Fibroblast of lung (primary cell): ENCODE results near the gene GFOD2. TPM values are rescaled to one million over a fixed set of nuclear protein-coding genes. Genes with fewer than 3 reads are reported as not detected.

Experiments
- DNase-seq, 2 donors: peaks; one replicate each; pipeline versions ENCODE4 v3.0.0 to v3.0.0-alpha.2; 2010; ENCODE audit warnings: low read depth in 2 of 2
- H2AFZ ChIP-seq: 2 replicates; pipeline ENCODE4 v1.5.1; 2012; ENCODE audit warnings: low read length, control low read depth, inconsistent platforms
- H3K27ac ChIP-seq: 2 replicates; pipeline ENCODE4 v1.5.1; 2011; ENCODE audit warnings: low read length, control low read depth; ENCODE audit not compliant: insufficient read depth
- H3K27me3 ChIP-seq: 2 replicates; pipeline ENCODE4 v1.5.1; 2011; ENCODE audit warnings: mild to moderate bottlenecking, low read length; ENCODE audit not compliant: control insufficient read depth, insufficient read depth
- H3K36me3 ChIP-seq: 2 replicates; pipeline ENCODE4 v1.5.1; 2011; ENCODE audit warnings: low read length; ENCODE audit not compliant: control insufficient read depth, insufficient read depth
- H3K4me1 ChIP-seq: 2 replicates; pipeline ENCODE4 v1.5.1; 2011; ENCODE audit warnings: low read length; ENCODE audit not compliant: control insufficient read depth, insufficient read depth; ENCODE audit errors: extremely low read depth
- H3K4me2 ChIP-seq: 2 replicates; pipeline ENCODE4 v1.5.1; 2011; ENCODE audit warnings: low read length, control low read depth; ENCODE audit not compliant: insufficient read depth; ENCODE audit errors: extremely low read depth
- H3K4me3 ChIP-seq, 4 experiments: fragments of 200-600 bp in 1 of 4; sonication (generic) in 1 of 4; replicated peaks in 1 of 4; 2 replicates each; pipeline ENCODE4 v1.5.1; 2011 to 2016; ENCODE audit warnings: low read length in 4 of 4, low read depth in 3 of 4, mild to moderate bottlenecking in 3 of 4, control low read depth in 2 of 4, inconsistent platforms in 1 of 4, mixed read lengths in 1 of 4; ENCODE audit not compliant: insufficient read depth in 1 of 4; ENCODE audit errors: control extremely low read depth in 1 of 4
- H3K79me2 ChIP-seq: 2 replicates; pipeline ENCODE4 v1.5.1; 2012; ENCODE audit warnings: mild to moderate bottlenecking, low read length, inconsistent platforms; ENCODE audit not compliant: control insufficient read depth, insufficient read depth
- H3K9ac ChIP-seq: 2 replicates; pipeline ENCODE4 v1.5.1; 2011; ENCODE audit warnings: mild to moderate bottlenecking, low read length, control low read depth; ENCODE audit not compliant: insufficient read depth
- H3K9me3 ChIP-seq: 2 replicates; pipeline ENCODE4 v1.5.1; 2012; ENCODE audit warnings: low read depth, low read length; ENCODE audit not compliant: control insufficient read depth, insufficient read depth
- H4K20me1 ChIP-seq: 2 replicates; pipeline ENCODE4 v1.5.1; 2011; ENCODE audit warnings: low read length; ENCODE audit not compliant: control insufficient read depth, insufficient read depth; ENCODE audit errors: extremely low read depth
- CTCF ChIP-seq, 2 donors: IDR thresholded peaks in 1 of 2; conservative IDR thresholded peaks in 1 of 2; 1 replicate in 1 of 2; 2 replicates in 1 of 2; pipeline ENCODE4 v1.5.1; 2011 to 2012; ENCODE audit warnings: low read length in 2 of 2, control low read depth in 1 of 2, inconsistent platforms in 1 of 2, low read depth in 1 of 2, mild to moderate bottlenecking in 1 of 2
- EZH2 ChIP-seq: IDR thresholded peaks from 2 replicates; pipeline ENCODE4 v1.5.1; 2012; ENCODE audit warnings: low read length, control low read depth, mild to moderate bottlenecking; ENCODE audit errors: missing control alignments
- polyA plus RNA-seq, 2 donors: library from polyadenylated mRNA; depleted of rRNA in 1 of 2; stranded (reverse) in 1 of 2; unstranded in 1 of 2; fragments of >200 nt; gene quantifications; 2 replicates each; pipeline ENCODE4 v1.2.1, GENCODE V29; 2011 to 2012; ENCODE audit warnings: missing spikeins in 1 of 2
- total RNA-seq: library from RNA; depleted of rRNA; stranded (reverse); fragments of >200 nt; gene quantifications from 2 replicates; pipeline ENCODE4 v1.2.1, GENCODE V29; 2014

The GFOD2 gene
- total and polyA plus RNA-seq, 2 donors (not counting 1 experiment from before 2014, with no cell fraction given) = 9.2 to 15.2 TPM

GRCh38 chr16:67644038-67644437, 75.1 kb downstream of the GFOD2 start:
- Histone ChIP-seq H3K4me2 (no peak overlapping the region), H2AFZ (no peak overlapping the region), H3K27ac (no peak overlapping the region), H4K20me1 (no peaks in the 10 kb centered on the region), H3K9me3 (no peaks in the 10 kb centered on the region), H3K4me3 (no peak overlapping the region), H3K9ac (no peak overlapping the region), H3K27me3 (peaks cover 31% of the 10 kb centered on the region), H3K79me2 (no peaks in the 10 kb centered on the region), H3K4me1 (no peaks in the 10 kb centered on the region), H3K36me3 (no peaks in the 10 kb centered on the region)
- DNase-seq = no peak
- TF ChIP-seq EZH2 (no peak), CTCF (conservative IDR thresholded peaks at IDR 0.05 in 1 of 2, IDR thresholded peaks at IDR 0.05 in 1 of 2; ENCODE audit: low read depth in 1 of 2, low read length in 2 of 2) (no peak)

- H2AFZ ChIP-seq = no peak overlapping the region
These were observed 77.1 kb downstream of the GFOD2 start for GRCh38 chr16:67641779-67642708.

More at GRCh38 chr16:67641779-67642708, 77.1 kb downstream of the GFOD2 start:
- no peak for TF ChIP-seq EZH2
- no peak for TF ChIP-seq CTCF (conservative IDR thresholded peaks at IDR 0.05 in 1 of 2, IDR thresholded peaks at IDR 0.05 in 1 of 2; ENCODE audit: low read depth in 1 of 2, low read length in 2 of 2)
- Histone ChIP-seq H4K20me1 (no peaks in the 10 kb centered on the region), H3K9ac (no peak overlapping the region), H3K4me2 (no peak overlapping the region), H3K4me3 (no peak overlapping the region), H3K9me3 (no peaks in the 10 kb centered on the region), H3K27me3 (peaks cover 14% of the 10 kb centered on the region), H3K4me1 (no peaks in the 10 kb centered on the region), H3K79me2 (no peaks in the 10 kb centered on the region), H3K36me3 (no peaks in the 10 kb centered on the region), H3K27ac (no peak overlapping the region)
- peak; percentile 34 to 40 for DNase-seq
